ENCODE data around the gene PLEKHB1. TPM values are rescaled to one million over a fixed set of nuclear protein-coding genes. Genes with fewer than 3 reads are reported as not detected.

The PLEKHB1 gene
- total and polyA plus RNA-seq, 10 of the 15 experiments (the other 5 are each of a cell fraction or from before 2014, with no cell fraction given) = 0.58 to 2.6 (median 1.5) TPM; not detected in 1

DNA sequence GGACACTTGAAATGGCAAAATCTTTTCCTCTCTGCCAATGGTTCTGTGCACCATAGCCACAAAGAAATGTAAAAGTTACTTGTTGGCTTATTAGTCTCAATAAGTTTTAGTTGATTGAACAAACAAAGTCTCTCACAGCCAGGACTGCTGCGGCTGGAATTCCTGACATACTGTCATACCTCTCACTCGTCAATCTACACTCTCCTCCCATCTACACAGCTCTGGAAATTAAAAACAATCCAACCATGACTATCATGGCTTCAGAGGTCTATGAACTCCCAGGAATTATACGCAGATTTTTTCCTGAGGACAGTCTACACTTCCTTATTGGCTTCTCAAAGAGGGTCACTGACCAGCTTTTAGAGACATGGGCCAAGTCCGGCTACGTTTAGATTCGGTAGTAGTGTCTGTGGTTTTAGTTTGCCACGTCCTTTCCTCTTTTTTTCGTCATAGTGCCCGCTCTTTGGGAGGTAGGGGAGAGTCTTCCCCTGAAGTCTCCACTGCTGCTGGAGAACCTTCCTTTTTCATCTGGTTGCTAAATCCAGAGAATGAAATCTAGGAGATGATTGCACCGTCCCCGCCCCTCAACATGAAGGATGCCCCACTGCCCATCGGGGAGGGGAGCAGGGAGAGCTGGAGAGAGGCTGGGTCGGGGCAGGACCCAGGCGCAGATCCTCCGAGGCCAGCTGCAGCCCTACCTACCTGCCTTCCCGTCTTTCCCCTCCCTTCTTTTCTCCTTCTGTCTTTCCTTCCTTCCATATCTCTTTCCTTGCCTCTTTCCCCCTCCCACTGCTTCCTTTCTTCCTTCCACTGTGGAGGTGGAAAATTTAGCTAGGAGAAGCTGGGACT is 1.0 kb upstream of the PLEKHB1 start (continued):
- no peak for TF ChIP-seq NFIC (IDR thresholded peaks at IDR 0.05; ENCODE audit: low read depth, low read length)
- TF ChIP-seq, protein P1, sequence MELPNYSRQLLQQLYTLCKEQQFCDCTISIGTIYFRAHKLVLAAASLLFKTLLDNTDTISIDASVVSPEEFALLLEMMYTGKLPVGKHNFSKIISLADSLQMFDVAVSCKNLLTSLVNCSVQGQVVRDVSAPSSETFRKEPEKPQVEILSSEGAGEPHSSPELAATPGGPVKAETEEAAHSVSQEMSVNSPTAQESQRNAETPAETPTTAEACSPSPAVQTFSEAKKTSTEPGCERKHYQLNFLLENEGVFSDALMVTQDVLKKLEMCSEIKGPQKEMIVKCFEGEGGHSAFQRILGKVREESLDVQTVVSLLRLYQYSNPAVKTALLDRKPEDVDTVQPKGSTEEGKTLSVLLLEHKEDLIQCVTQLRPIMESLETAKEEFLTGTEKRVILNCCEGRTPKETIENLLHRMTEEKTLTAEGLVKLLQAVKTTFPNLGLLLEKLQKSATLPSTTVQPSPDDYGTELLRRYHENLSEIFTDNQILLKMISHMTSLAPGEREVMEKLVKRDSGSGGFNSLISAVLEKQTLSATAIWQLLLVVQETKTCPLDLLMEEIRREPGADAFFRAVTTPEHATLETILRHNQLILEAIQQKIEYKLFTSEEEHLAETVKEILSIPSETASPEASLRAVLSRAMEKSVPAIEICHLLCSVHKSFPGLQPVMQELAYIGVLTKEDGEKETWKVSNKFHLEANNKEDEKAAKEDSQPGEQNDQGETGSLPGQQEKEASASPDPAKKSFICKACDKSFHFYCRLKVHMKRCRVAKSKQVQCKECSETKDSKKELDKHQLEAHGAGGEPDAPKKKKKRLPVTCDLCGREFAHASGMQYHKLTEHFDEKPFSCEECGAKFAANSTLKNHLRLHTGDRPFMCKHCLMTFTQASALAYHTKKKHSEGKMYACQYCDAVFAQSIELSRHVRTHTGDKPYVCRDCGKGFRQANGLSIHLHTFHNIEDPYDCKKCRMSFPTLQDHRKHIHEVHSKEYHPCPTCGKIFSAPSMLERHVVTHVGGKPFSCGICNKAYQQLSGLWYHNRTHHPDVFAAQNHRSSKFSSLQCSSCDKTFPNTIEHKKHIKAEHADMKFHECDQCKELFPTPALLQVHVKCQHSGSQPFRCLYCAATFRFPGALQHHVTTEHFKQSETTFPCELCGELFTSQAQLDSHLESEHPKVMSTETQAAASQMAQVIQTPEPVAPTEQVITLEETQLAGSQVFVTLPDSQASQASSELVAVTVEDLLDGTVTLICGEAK (IDR thresholded peaks at IDR 0.05; ENCODE audit: borderline replicate concordance) = no peak
- TF ChIP-seq, protein P2, sequence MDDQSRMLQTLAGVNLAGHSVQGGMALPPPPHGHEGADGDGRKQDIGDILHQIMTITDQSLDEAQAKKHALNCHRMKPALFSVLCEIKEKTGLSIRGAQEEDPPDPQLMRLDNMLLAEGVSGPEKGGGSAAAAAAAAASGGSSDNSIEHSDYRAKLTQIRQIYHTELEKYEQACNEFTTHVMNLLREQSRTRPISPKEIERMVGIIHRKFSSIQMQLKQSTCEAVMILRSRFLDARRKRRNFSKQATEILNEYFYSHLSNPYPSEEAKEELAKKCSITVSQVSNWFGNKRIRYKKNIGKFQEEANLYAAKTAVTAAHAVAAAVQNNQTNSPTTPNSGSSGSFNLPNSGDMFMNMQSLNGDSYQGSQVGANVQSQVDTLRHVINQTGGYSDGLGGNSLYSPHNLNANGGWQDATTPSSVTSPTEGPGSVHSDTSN (IDR thresholded peaks at IDR 0.05; ENCODE audit: insufficient replicate concordance, low read depth, low read length) = no peak
- TF ChIP-seq TCF7 (IDR thresholded peaks at IDR 0.05; ENCODE audit: borderline replicate concordance) = no peak
- no peak for TF ChIP-seq CEBPB (IDR thresholded peaks at IDR 0.05; ENCODE audit: borderline replicate concordance in 1 of 2, low read depth in 2 of 2, low read length in 2 of 2)
